HG03064 (cell line): ENCODE data around the gene GPR27.

Experiments used
- ATAC-seq: cut with Tn5 transposase; IDR thresholded peaks from one replicate; pipeline ENCODE4 v1.9.1; 2021; ENCODE audit warnings: low read depth; ENCODE audit not compliant: unreplicated experiment

GPR27 gene

DNA sequence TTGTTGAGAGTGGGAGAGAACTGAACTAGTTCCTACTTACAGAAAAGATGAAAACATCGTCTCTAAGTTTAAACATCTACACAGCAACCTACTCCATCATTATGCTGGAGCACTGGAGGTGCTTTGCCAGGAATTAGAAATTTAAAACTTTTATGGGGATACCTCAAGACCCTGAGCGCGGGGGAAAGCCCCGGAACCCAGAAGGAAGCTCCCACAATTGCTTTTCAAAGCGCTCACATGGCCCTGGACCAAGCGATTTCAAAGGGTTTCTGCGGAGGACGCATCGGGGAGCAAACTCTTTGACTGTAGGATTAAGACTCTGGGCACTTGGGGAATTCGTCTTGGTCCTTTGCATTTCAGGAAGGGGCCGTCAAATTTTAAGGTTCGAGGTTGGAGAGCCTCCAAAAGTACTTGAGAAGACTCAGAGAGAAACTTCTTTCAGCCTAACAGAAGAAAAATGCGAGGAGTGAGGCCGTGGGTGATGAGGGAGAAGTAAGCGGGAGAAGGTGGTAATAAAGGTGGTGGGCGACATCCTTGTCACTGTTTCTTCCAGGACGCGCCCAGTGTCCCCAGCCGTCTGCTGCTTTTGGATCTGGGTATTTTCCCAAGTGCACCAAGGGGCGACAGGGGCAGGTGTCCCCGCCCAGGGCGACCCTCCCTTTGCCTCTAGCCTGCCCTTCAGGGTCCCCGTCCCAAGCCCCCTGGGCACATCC, 30.7 kb downstream of the GPR27 start:
- no peak for ATAC-seq

- ATAC-seq, result no peak
These were observed 31.4 kb downstream of the GPR27 start, which contains the start of gene PROK2 for GRCh38 chr3:71784914-71785531. Gene PROK2 (minus strand): TSS chr3:71785148. CDS start chr3:71785052, 96 bp downstream.

- ATAC-seq, result no peak
These were observed 32.0 kb downstream of the GPR27 start for GRCh38 chr3:71785532-71786216.

- ATAC-seq, result no peak
These were observed 32.5 kb downstream of the GPR27 start for GRCh38 chr3:71786217-71786549.

GRCh38 chr3:71786551-71786950, 32.9 kb downstream of the GPR27 start:
- no peak for ATAC-seq

GRCh38 chr3:71787851-71788405, 34.3 kb downstream of the GPR27 start:
- no peak for ATAC-seq

- no peak for ATAC-seq
These were observed 36.3 kb downstream of the GPR27 start for GRCh38 chr3:71789922-71790321.

- ATAC-seq, result no peak
These were observed 38.0 kb downstream of the GPR27 start for GRCh38 chr3:71791634-71792033.

DNA sequence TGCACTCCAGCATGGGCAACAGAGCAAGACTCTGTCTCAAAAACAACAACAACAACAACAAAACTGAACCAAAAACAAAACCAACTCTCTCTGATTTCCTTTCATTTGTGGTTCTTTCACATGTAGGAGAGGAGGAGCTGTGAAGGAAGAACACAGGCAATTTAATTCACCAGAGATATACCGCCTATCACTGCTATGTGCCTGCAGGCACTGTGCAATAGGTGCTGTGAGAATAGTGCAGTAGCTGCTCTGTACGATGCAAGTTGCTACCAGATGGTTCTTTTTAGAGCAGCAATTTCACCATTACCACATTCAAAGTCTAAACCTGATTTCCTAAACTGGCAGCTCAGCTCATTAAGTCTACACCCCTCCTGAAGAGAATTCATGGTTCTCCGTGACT, 42.6 kb downstream of the GPR27 start:
- no peak for ATAC-seq

- no peak for ATAC-seq
These were observed 43.8 kb downstream of the GPR27 start for GRCh38 chr3:71797455-71797854.

- ATAC-seq, result no peak
These were observed 46.4 kb downstream of the GPR27 start for GRCh38 chr3:71800023-71800422.

DNA sequence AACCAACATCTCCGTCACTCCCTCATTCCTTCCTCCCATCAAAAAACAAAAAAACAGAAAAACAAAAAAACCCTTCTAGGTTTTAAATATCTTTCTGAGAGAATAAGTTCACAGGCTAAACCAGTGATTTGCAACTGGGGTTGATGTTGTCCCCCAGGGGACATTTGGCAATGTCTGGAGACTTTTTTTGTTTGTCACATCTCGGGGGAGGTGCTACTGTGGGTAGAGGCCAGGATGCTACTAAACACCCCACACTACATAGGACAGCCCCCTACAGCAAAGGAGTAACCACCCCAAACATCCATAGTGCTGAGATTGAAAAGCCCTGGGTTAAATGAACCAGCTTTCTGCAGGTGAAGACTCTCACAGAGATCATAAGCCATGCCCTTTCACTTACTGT, 48.3 kb downstream of the GPR27 start:
- ATAC-seq, result no peak

GRCh38 chr3:71803248-71803647, 49.6 kb downstream of the GPR27 start:
- no peak for ATAC-seq

DNA sequence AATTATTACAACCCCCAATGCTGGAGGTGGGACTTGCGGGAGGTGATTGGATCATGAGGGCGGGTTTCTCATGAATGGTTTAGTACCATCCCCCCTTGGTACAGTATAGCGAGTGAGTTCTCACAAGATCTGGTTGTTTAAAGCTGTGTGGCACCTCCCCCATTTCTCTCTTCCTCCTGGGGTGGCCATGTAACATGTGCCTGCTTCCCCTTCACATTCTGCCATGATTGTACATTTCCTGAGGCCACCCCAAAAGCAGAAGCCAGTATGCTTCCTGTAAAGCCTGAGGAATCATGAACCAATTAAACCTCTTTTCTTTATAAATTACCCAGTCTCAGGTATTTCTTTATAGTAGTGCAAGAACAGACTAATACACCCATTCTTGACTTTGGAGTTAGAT, 51.5 kb downstream of the GPR27 start:
- ATAC-seq, result no peak

DNA sequence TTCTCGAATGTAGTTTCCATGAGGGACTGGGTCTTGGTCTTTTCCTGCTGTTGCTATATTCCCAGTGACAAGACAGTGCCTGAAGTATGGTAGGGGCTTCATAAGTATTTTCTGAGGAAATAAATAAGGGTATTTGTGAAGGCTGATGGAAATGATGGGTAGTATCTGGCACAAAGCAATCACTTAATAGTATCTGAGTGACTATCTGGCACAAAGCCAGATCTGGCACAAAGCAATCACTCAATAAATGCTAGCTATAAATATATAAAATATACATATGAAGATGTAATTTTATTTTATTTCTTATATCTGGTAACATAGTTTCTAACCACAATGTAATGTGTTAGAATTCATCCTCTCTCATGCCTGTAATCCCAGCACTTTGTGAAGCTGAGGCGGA, 52.0 kb downstream of the GPR27 start:
- no peak for ATAC-seq
